MM.1S (cell line): Measurements from ENCODE around the gene CAPN15.

Experiments used
- CTCF ChIP-seq: fragments of 300-600 bp; sonication (generic); IDR thresholded peaks from 2 replicates; pipeline ENCODE4 v1.5.1; 2016; ENCODE audit warnings: antibody characterized with exemption, low read length, mixed read lengths
- EZH2 ChIP-seq: fragments of 300-600 bp; sonication (generic); optimal IDR thresholded peaks from 2 replicates; pipeline ENCODE3; 2017; ENCODE audit warnings: low read depth, mild to moderate bottlenecking, antibody characterized with exemption, low read length, mixed read lengths

DNA sequence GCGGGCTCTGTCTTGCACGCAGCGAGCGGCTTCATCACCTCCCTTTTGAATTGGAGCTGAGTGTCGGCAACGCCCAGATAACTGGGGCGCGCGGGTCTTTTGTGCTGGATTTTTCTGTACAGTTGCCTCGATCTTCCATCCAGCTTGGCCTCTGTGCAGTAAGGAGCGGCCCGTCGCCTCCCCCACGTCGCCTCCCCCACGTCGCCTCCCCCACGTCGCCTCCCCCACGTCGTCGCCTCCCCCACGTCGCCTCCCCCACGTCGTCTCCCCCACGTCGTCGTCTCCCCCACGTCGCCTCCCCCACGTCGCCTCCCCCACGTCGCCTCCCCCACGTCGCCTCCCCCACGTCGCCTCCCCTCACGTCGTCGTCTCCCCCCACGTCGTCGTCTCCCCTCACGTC, 17.0 kb downstream of the CAPN15 start:
- no peak for TF ChIP-seq CTCF
- TF ChIP-seq EZH2 = no peak
